Testis (tissue), 3 donors: ENCODE measurements around the gene MGAT1. TPM values are rescaled to one million over a fixed set of nuclear protein-coding genes. Genes with fewer than 3 reads are reported as not detected.

Experiments
- DNase-seq: peaks from one replicate; pipeline ENCODE4 v3.0.0-alpha.2; 2019
- H3K27ac ChIP-seq, 2 donors: fragments of 200-600 bp; sonication (generic); one replicate each; pipeline ENCODE4 v1.5.1; 2019
- H3K27me3 ChIP-seq: fragments of 200-600 bp; sonication (generic); one replicate; pipeline ENCODE4 v1.5.1; 2019
- H3K36me3 ChIP-seq: fragments of 200-600 bp; sonication (generic); one replicate; pipeline ENCODE4 v1.5.1; 2017; ENCODE audit warnings: low read depth; ENCODE audit errors: missing control alignments
- H3K4me1 ChIP-seq: fragments of 200-600 bp; sonication (generic); one replicate; pipeline ENCODE4 v1.5.1; 2019
- H3K4me3 ChIP-seq, 2 donors: fragments of 200-600 bp; sonication (generic); one replicate each; pipeline ENCODE4 v1.5.1; 2017 to 2019
- H3K9me3 ChIP-seq: fragments of 200-600 bp; sonication (generic); one replicate; pipeline ENCODE4 v1.5.1; 2017
- POLR2A ChIP-seq: fragments of 450-650 bp; IDR thresholded peaks from one replicate; pipeline ENCODE4 v1.6.1; 2017; ENCODE audit warnings: antibody characterized with exemption, mild to moderate bottlenecking, moderate library complexity
- WGBS, 2 donors: methylation state at CpG; one replicate each; pipeline ENCODE4 v1.1.5; 2018; 5-methylcytosine and 5-hydroxymethylcytosine counted together
- intact Hi-C: fragments of 100-400 bp; cut with DNase I; formaldehyde crosslinking; loops from one replicate; pipeline ENCODE4 v1.15.1; 2023; ENCODE audit warnings: low total_unique reads
- polyA plus RNA-seq: library from polyadenylated mRNA; stranded (reverse); fragments of 350-450 nt; fragmentation: Illumina TruSeq; extraction: RNeasy Lipid Tissue Mini Kit (QIAGEN cat#74804); gene quantifications from one replicate; pipeline ENCODE4 v1.2.3, GENCODE V29; 2014; ENCODE audit warnings: low read depth, low replicate concordance; ENCODE audit not compliant: insufficient read depth
- total RNA-seq, 2 donors: library from RNA; depleted of rRNA; stranded (reverse); fragments of >200 nt; gene quantifications; one replicate each; pipeline ENCODE4 v1.2.3, GENCODE V29; 2016
- TF ChIP-seq, protein P1 (sequence below), 3 experiments: fragments of 450-650 bp in 2 of 3; fragments of 200-600 bp in 1 of 3; sonication (generic) in 1 of 3; IDR thresholded peaks; one replicate each; pipeline ENCODE4 v1.5.1; 2016 to 2019; ENCODE audit warnings: antibody characterized with exemption in 3 of 3, mild to moderate bottlenecking in 2 of 3, moderate library complexity in 1 of 3

Gene MGAT1
- total and polyA plus RNA-seq, 3 donors from 2014 or later = 95.8 to 136 (median 106) TPM

DNA sequence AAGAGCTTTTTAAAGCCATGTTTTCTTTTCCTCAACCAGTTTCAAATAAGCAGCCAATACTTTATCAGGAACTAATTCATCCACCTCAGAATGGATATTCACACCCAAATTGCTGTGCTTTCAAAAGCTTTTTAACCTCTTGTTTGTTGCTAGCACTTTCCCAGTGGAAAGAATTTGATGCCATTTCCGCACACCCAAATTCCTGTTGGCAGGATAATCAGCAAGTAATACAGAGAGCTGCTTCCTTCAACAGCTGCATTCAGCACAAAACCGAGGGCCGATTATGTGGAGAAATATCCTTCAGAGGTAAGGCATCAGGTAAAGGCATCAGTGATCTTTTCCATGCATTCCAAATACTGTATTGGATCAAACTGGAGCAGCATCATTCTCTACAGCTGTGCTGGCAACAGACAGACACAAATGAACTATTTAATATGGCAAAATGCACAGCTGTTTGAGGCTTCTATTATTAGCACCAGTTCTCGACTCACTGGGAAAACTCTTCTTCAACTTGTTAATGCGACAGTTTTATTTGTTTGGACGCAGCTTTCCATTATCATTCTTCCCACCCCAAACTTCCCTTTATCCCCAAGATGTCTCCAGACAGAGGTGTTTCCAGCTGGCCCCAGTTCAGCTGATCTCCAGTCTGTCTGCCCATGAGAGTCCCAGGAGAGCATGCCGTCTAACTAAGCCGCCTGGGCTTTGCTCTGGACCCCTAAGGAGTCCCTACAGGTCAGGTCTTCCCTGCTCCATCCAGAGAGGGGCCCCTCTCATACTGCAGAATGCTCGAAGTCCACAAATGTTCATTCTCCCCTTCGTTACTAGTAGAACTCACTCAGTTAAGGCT, 22.2 kb upstream of the MGAT1 start:
- WGBS, 2 donors = 46 to 49% methylated on average over 10 of the region's 10 CpGs
- no peaks in the 10 kb centered on the region for H3K27me3 ChIP-seq
- no peaks in the 10 kb centered on the region for H3K36me3 ChIP-seq
- DNase-seq = no peak
- peaks cover 19% of the 10 kb centered on the region for H3K4me1 ChIP-seq
- no peaks in the 10 kb centered on the region for H3K9me3 ChIP-seq
- no peak for TF ChIP-seq POLR2A
- TF ChIP-seq, protein P1, sequence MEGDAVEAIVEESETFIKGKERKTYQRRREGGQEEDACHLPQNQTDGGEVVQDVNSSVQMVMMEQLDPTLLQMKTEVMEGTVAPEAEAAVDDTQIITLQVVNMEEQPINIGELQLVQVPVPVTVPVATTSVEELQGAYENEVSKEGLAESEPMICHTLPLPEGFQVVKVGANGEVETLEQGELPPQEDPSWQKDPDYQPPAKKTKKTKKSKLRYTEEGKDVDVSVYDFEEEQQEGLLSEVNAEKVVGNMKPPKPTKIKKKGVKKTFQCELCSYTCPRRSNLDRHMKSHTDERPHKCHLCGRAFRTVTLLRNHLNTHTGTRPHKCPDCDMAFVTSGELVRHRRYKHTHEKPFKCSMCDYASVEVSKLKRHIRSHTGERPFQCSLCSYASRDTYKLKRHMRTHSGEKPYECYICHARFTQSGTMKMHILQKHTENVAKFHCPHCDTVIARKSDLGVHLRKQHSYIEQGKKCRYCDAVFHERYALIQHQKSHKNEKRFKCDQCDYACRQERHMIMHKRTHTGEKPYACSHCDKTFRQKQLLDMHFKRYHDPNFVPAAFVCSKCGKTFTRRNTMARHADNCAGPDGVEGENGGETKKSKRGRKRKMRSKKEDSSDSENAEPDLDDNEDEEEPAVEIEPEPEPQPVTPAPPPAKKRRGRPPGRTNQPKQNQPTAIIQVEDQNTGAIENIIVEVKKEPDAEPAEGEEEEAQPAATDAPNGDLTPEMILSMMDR (IDR thresholded peaks at IDR 0.05) = no peak
- H3K4me3 ChIP-seq = no peak overlapping the region
- intact Hi-C loops = no loop called here
- peak overlapping the region; percentile 60 to 62 for H3K27ac ChIP-seq

DNA sequence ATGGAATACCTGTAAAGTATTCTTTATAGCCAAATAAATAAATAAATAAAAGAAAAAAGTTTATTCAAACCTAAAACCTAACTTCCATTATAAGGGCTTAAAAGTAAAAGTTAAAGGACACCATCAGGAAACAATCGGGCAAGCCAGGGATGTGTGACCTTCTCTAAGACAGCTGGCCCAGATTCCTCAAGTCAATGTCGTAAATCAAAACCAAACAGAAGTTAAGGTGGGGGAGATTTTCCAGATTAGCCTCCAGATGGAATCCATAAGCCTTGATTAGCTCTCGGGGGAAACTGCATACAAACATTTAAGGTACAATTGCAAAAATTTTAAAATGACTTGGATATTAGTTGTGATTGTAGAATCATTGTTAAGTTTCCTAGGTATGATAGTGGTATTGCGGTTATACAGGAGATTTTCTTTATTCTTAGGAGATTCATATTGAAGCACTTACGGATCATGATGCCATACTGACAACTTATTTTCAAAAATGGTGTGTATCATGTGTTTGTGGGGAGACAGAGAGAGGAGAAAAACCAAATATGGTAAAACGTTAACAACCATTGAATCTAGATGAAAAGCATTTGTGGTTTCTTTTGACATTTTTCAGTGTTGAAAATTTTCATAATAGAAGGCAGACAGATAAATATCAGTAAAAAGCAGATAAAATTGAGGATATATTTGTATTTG, 21.5 kb upstream of the MGAT1 start:
- intact Hi-C loops = no loop called here
- Histone ChIP-seq H3K27me3 (no peaks in the 10 kb centered on the region), H3K4me1 (peaks cover 23% of the 10 kb centered on the region), H3K9me3 (no peaks in the 10 kb centered on the region), H3K4me3 (no peak overlapping the region), H3K27ac (peak overlapping the region; percentile 60 to 62), H3K36me3 (no peaks in the 10 kb centered on the region)
- TF ChIP-seq, protein P1 (IDR thresholded peaks at IDR 0.05) = no peak
- no peak for TF ChIP-seq POLR2A
- WGBS, 2 donors = 67 to 69% methylated on average over 6 of the region's 6 CpGs
- DNase-seq = no peak

DNA sequence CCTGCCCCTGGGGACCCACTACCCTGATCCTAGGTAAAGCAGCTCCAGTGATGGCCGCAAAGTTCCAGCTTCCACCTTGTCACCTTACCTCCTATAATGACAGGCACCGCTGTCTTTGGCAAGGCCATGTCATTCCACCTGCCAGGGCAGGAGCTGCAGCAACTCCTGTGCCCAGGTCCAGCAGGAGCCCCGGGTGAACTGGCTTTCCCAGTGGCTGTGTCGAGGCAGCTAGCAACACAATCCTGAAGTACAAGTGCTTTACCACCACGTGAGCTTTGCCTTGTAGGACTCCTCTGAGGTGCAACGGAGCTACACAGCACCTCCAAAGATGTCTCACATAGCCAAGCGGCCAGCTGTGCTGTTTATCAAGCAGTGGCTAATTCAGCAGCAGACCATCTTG, 20.7 kb upstream of the MGAT1 start:
- no peak for TF ChIP-seq POLR2A
- TF ChIP-seq, protein P1 (IDR thresholded peaks at IDR 0.05) = no peak
- Histone ChIP-seq H3K36me3 (no peaks in the 10 kb centered on the region), H3K9me3 (no peaks in the 10 kb centered on the region), H3K4me1 (peaks cover 28% of the 10 kb centered on the region), H3K4me3 (no peak overlapping the region), H3K27ac (peak overlapping the region in 1 of 2 donors; percentile 62), H3K27me3 (no peaks in the 10 kb centered on the region)
- intact Hi-C loops = no loop called here
- DNase-seq = no peak
- 80 to 95% methylated on average over 7 of the region's 7 CpGs for WGBS, 2 donors

DNA sequence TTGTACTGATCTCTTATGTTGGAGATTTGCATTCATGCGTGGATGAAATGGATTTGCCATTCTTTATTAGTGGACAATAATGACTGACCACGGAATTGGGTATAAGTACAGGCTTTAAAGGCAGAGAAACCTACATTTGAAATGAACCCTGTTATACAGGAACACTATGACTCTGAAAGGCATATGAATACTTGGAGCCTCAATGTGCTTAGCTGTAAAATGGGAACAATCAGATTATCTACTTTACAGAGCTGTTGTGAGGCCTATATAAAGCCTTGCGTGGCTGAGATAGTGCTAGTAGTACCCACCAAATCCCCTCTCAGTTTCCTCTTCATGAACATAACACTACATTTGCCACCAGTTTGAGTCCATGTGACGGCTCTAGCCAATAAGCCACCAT, 18.9 kb upstream of the MGAT1 start:
- TF ChIP-seq POLR2A = no peak
- TF ChIP-seq, protein P1 (IDR thresholded peaks at IDR 0.05) = no peak
- WGBS, 2 donors = 72 to 79% methylated on average over 4 of the region's 4 CpGs
- intact Hi-C loops = no loop called here
- H3K4me1 ChIP-seq = peaks cover 46% of the 10 kb centered on the region
- no peaks in the 10 kb centered on the region for H3K36me3 ChIP-seq
- H3K9me3 ChIP-seq = no peaks in the 10 kb centered on the region
- H3K27ac ChIP-seq = peak overlapping the region; percentile 85 to 86
- no peaks in the 10 kb centered on the region for H3K27me3 ChIP-seq
- no peak for DNase-seq
- H3K4me3 ChIP-seq = no peak overlapping the region
